ENCODE results near the gene CPNE6. TPM values are rescaled to one million over a fixed set of nuclear protein-coding genes. Genes with fewer than 3 reads are reported as not detected.

CPNE6 gene
- total RNA-seq, 4 donors from 2014 or later = not detected

- Histone ChIP-seq H3K9me3 (no peaks in the 10 kb centered on the region), H3K4me3 (no peak overlapping the region), H3K4me1 (no peaks in the 10 kb centered on the region), H3K36me3 (no peaks in the 10 kb centered on the region), H3K27ac (no peak overlapping the region), H3K27me3 (no peaks in the 10 kb centered on the region)
- no peak for DNase-seq (ENCODE audit: low spot score in 2 of 2)
- WGBS = 94% methylated on average over 6 of the region's 7 CpGs
- TF ChIP-seq EP300 (IDR thresholded peaks at IDR 0.05) (no peak), POLR2AphosphoS5 (IDR thresholded peaks at IDR 0.05) (no peak)
Observed at GRCh38 chr14:24060984-24061913, 10.1 kb upstream of the CPNE6 start.

GRCh38 chr14:24062216-24062980 is 9.0 kb upstream of the CPNE6 start:
- H3K4me3 ChIP-seq = no peak overlapping the region
- no peak for DNase-seq (ENCODE audit: low spot score in 2 of 2)
- no peak for TF ChIP-seq CTCF (IDR thresholded peaks at IDR 0.05)
- no peak for TF ChIP-seq EP300 (IDR thresholded peaks at IDR 0.05)
- no peak for TF ChIP-seq POLR2A (IDR thresholded peaks at IDR 0.05)
- no peak for TF ChIP-seq POLR2AphosphoS5 (IDR thresholded peaks at IDR 0.05)
- WGBS = 90% methylated on average over 12 of the region's 14 CpGs
- H3K27ac ChIP-seq = no peak overlapping the region
- H3K9me3 ChIP-seq = no peaks in the 10 kb centered on the region
- no peaks in the 10 kb centered on the region for H3K36me3 ChIP-seq
- H3K27me3 ChIP-seq = no peaks in the 10 kb centered on the region
- H3K4me1 ChIP-seq = no peaks in the 10 kb centered on the region

GRCh38 chr14:24063263-24063836 is 8.0 kb upstream of the CPNE6 start:
- DNase-seq (ENCODE audit: low spot score in 2 of 2) = no peak
- no peaks in the 10 kb centered on the region for H3K9me3 ChIP-seq
- TF ChIP-seq EP300 (IDR thresholded peaks at IDR 0.05) = no peak
- no peak for TF ChIP-seq POLR2AphosphoS5 (IDR thresholded peaks at IDR 0.05)
- TF ChIP-seq CTCF (IDR thresholded peaks at IDR 0.05) = no peak
- no peaks in the 10 kb centered on the region for H3K27me3 ChIP-seq
- 76% methylated on average over 2 of the region's 4 CpGs for WGBS
- H3K4me3 ChIP-seq = no peak overlapping the region
- no peak overlapping the region for H3K27ac ChIP-seq
- H3K36me3 ChIP-seq = no peaks in the 10 kb centered on the region
- no peaks in the 10 kb centered on the region for H3K4me1 ChIP-seq

GRCh38 chr14:24064091-24064795 is 7.1 kb upstream of the CPNE6 start:
- Histone ChIP-seq H3K27ac (no peak overlapping the region), H3K4me1 (no peaks in the 10 kb centered on the region), H3K4me3 (no peak overlapping the region), H3K36me3 (no peaks in the 10 kb centered on the region), H3K9me3 (no peaks in the 10 kb centered on the region), H3K27me3 (no peaks in the 10 kb centered on the region)
- 84% methylated on average over 7 of the region's 7 CpGs for WGBS
- no peak for TF ChIP-seq POLR2AphosphoS5 (IDR thresholded peaks at IDR 0.05)
- TF ChIP-seq CTCF (IDR thresholded peaks at IDR 0.05) = no peak
- no peak for TF ChIP-seq POLR2A (IDR thresholded peaks at IDR 0.05)
- no peak for TF ChIP-seq EP300 (IDR thresholded peaks at IDR 0.05)
- DNase-seq (ENCODE audit: low spot score in 2 of 2) = no peak

GRCh38 chr14:24064856-24065255 is 6.5 kb upstream of the CPNE6 start:
- 99% methylated on average over 9 of the region's 15 CpGs for WGBS
- Histone ChIP-seq H3K36me3 (no peaks in the 10 kb centered on the region), H3K27ac (no peak overlapping the region), H3K4me3 (no peak overlapping the region), H3K9me3 (no peaks in the 10 kb centered on the region), H3K4me1 (no peaks in the 10 kb centered on the region), H3K27me3 (no peaks in the 10 kb centered on the region)
- no peak for DNase-seq (ENCODE audit: low spot score in 2 of 2)
- TF ChIP-seq POLR2AphosphoS5 (IDR thresholded peaks at IDR 0.05) (no peak), CTCF (IDR thresholded peaks at IDR 0.05) (no peak), EP300 (IDR thresholded peaks at IDR 0.05) (no peak), POLR2A (IDR thresholded peaks at IDR 0.05) (no peak)

Data from suprapubic skin (tissue), 4 donors.